Measurements from ENCODE around the gene BANK1.

The BANK1 gene

GRCh38 chr4:102104278-102104677 lies 313.7 kb downstream of the BANK1 start:
- TF ChIP-seq TAF1 (IDR thresholded peaks at IDR 0.05; ENCODE audit: low read depth) (no peak), CREB1 (IDR thresholded peaks at IDR 0.05; ENCODE audit: low read depth) (no peak), EP300 (IDR thresholded peaks at IDR 0.05; ENCODE audit: borderline replicate concordance) (no peak), NFIC (IDR thresholded peaks at IDR 0.05) (no peak), USF1 (IDR thresholded peaks at IDR 0.05) (no peak), TCF12 (IDR thresholded peaks at IDR 0.05; ENCODE audit: low read depth) (no peak), FOXM1 (IDR thresholded peaks at IDR 0.05; ENCODE audit: borderline replicate concordance, low read depth) (no peak), EGR1 (IDR thresholded peaks at IDR 0.05) (no peak), REST (IDR thresholded peaks at IDR 0.05; ENCODE audit: low read depth) (no peak), ZBTB7A (IDR thresholded peaks at IDR 0.05; ENCODE audit: low read depth) (no peak), YY1 (IDR thresholded peaks at IDR 0.05; ENCODE audit: low read depth) (no peak), CEBPB (IDR thresholded peaks at IDR 0.05) (no peak)
- TF ChIP-seq, protein P1, sequence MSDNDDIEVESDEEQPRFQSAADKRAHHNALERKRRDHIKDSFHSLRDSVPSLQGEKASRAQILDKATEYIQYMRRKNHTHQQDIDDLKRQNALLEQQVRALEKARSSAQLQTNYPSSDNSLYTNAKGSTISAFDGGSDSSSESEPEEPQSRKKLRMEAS (IDR thresholded peaks at IDR 0.05) = no peak

GRCh38 chr4:102105983-102106382 lies 315.5 kb downstream of the BANK1 start:
- TF ChIP-seq TEAD4 (IDR thresholded peaks at IDR 0.05) (no peak), USF1 (IDR thresholded peaks at IDR 0.05) (no peak), TAF1 (IDR thresholded peaks at IDR 0.05; ENCODE audit: low read depth) (no peak), CEBPB (IDR thresholded peaks at IDR 0.05) (no peak), CREB1 (IDR thresholded peaks at IDR 0.05; ENCODE audit: low read depth) (no peak), REST (IDR thresholded peaks at IDR 0.05; ENCODE audit: low read depth) (no peak), EP300 (IDR thresholded peaks at IDR 0.05; ENCODE audit: borderline replicate concordance) (no peak), ZBTB7A (IDR thresholded peaks at IDR 0.05; ENCODE audit: low read depth) (no peak), FOXM1 (IDR thresholded peaks at IDR 0.05; ENCODE audit: borderline replicate concordance, low read depth) (no peak), NFIC (IDR thresholded peaks at IDR 0.05) (no peak)

DNA sequence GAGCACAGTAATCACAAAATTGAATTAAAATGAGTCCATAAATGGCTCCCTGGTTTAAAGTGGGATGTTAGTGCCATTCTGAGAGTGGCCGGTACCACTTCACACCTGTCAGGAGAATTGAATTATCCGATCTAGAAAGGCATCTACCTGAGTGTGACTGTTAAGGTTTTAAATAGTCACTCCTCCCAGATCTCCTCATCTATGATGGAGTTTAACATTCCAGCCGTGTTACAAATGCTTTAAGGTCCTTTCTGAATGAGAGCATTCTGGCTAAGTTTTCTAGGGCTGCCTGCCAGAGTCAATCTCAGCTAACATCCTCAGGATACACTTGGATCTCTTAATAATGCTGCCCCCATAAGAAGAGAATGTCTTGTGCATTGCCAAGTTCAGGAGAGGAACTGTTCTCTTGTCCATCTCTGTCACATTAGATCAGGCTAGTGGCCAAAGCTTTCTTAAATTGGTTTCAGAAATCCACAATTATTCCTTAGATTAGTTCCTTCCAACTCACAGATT lies 323.6 kb downstream of the BANK1 start:
- TF ChIP-seq REST (IDR thresholded peaks at IDR 0.05; ENCODE audit: low read depth) = no peak
- TF ChIP-seq TAF1 (IDR thresholded peaks at IDR 0.05; ENCODE audit: low read depth) = no peak
- TF ChIP-seq NFIC (IDR thresholded peaks at IDR 0.05) = no peak

DNA sequence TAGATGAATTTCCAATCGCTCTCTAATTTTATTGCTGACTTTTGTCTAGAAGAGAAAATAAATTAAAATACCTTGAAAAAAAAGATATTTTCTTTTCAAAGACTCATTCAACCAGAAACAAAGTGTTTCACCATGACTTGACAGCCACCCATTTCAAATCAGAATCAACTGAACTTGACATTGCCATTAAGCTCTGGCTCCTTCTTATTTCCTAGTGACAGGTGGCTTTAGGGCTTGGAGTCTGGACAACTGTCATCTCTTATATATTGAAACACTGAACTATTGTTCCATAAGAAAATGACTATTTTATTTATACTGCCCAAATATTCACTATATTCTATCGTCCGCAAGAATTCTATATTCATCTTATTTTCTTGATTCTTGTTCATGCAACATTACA lies 325.6 kb downstream of the BANK1 start:
- no peak for TF ChIP-seq FOXM1 (IDR thresholded peaks at IDR 0.05; ENCODE audit: borderline replicate concordance, low read depth)
- TF ChIP-seq REST (IDR thresholded peaks at IDR 0.05; ENCODE audit: low read depth) = no peak
- no peak for TF ChIP-seq RAD21 (IDR thresholded peaks at IDR 0.05; ENCODE audit: low read depth)
- no peak for TF ChIP-seq YY1 (IDR thresholded peaks at IDR 0.05; ENCODE audit: low read depth)
- no peak for TF ChIP-seq CREB1 (IDR thresholded peaks at IDR 0.05; ENCODE audit: low read depth)
- no peak for TF ChIP-seq EP300 (IDR thresholded peaks at IDR 0.05; ENCODE audit: borderline replicate concordance)
- no peak for TF ChIP-seq TCF12 (IDR thresholded peaks at IDR 0.05; ENCODE audit: low read depth)
- no peak for TF ChIP-seq USF1 (IDR thresholded peaks at IDR 0.05)
- no peak for TF ChIP-seq ZBTB7A (IDR thresholded peaks at IDR 0.05; ENCODE audit: low read depth)
- no peak for TF ChIP-seq TAF1 (IDR thresholded peaks at IDR 0.05; ENCODE audit: low read depth)
- no peak for TF ChIP-seq TEAD4 (IDR thresholded peaks at IDR 0.05)

All from Ishikawa (cell line).